NCI-H128 (cell line): ENCODE measurements around the gene WNK1.

ENCODE experiments used
- DNase-seq: peaks from one replicate; lab custom pipeline; 2025; ENCODE audit not compliant: unreplicated experiment; lab: John Stamatoyannopoulos, UW

Gene WNK1

DNA sequence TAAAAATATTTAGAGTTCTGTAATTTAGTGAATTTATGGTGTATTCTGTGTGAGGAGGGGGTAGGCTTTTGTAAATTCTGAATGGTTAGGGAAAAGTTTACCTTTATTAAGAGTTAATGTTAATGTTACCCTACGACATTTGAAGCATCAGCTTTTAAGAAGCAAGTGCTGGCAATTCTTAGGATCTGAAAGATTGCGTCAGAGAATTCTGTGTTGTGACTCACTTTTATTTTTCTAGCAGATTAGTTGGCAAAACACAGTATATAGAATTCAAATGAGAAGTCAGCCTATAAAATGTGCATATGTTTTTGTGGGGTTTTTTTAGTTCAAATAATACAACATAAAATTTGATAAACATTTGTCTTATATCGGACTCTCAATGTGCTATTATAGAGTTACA lies 99.5 kb downstream of the WNK1 start:
- no peak for DNase-seq

DNA sequence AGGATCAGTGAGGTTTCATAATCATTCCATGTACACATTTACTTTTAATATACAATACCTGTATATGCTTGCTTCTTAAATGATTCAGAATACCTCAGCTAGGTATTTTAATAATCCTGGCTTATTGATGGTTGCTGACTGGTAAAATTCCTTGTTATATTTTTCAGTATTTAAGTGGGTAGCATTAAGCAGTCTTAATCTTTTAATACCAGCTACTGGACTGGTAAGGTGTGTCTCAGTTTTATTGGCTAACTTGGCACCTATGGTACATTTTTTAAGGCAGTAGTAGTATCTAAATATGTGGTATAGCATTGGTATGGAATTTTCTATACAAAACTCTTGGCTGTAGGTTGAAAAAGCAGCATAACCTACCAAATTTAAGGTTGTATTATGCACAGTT lies 100.5 kb downstream of the WNK1 start:
- no peak for DNase-seq

DNA sequence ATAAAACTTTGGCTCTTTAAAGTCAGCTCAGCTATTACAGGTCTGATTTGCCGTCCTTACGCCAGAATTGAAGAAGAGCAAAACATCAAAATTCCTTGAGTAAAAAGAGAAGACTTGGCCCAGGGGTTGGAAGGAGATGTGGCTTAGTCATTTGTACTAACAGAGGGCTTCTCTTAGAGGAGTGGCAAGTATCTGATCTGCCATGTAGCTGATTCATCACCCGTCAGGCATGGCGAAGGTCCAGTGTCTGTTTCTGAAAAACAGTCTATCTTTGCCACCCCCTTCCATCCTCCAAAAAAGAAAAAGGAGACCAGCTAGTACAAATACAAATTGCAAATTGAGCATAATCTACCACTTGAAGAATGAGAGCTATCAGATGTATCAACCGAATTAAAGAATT lies 105.2 kb downstream of the WNK1 start:
- DNase-seq = no peak

- no peak for DNase-seq
Observed at GRCh38 chr12:862303-862911, 110.0 kb downstream of the WNK1 start.

- DNase-seq = no peak
Observed at GRCh38 chr12:863285-863684, 110.9 kb downstream of the WNK1 start.

GRCh38 chr12:865614-866013 lies 113.2 kb downstream of the WNK1 start:
- DNase-seq = no peak

DNA sequence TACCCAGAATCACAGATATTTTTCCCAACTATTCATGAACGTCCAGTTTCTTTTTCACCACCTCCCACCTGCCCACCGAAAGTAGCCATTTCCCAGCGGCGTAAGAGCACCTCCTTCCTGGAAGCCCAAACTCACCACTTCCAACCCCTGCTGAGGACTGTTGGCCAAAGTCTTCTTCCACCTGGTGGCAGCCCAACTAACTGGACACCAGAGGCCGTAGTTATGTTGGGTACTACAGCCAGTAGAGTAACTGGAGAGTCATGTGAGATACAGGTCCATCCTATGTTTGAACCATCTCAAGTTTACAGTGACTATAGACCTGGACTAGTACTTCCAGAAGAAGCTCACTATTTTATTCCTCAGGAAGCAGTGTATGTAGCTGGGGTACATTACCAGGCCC lies 115.5 kb downstream of the WNK1 start:
- DNase-seq = no peak

DNA sequence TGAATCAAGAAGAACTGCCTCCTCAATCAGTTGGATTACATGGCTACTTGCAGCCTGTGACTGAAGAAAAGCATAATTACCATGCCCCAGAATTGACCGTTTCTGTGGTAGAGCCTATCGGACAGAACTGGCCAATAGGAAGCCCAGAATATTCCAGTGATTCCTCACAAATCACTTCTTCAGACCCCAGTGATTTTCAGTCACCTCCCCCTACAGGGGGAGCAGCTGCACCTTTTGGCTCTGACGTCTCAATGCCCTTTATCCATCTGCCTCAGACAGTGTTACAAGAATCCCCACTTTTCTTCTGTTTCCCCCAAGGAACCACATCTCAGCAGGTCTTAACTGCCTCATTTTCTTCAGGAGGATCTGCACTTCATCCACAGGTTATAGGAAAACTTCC lies 116.3 kb downstream of the WNK1 start:
- no peak for DNase-seq

- no peak for DNase-seq
Observed at GRCh38 chr12:870378-870777, 118.0 kb downstream of the WNK1 start.

- DNase-seq = no peak
Observed at GRCh38 chr12:873954-874353, 121.6 kb downstream of the WNK1 start.

DNA sequence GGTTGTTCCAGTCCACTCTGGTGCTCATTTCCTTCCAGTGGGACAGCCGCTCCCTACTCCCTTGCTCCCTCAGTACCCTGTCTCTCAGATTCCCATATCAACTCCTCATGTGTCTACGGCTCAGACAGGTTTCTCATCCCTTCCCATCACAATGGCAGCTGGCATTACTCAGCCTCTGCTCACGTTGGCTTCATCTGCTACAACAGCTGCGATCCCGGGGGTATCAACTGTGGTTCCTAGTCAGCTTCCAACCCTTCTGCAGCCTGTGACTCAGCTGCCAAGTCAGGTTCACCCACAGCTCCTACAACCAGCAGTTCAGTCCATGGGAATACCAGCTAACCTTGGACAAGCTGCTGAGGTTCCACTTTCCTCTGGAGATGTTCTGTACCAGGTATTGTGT lies 127.3 kb downstream of the WNK1 start:
- DNase-seq = no peak

DNA sequence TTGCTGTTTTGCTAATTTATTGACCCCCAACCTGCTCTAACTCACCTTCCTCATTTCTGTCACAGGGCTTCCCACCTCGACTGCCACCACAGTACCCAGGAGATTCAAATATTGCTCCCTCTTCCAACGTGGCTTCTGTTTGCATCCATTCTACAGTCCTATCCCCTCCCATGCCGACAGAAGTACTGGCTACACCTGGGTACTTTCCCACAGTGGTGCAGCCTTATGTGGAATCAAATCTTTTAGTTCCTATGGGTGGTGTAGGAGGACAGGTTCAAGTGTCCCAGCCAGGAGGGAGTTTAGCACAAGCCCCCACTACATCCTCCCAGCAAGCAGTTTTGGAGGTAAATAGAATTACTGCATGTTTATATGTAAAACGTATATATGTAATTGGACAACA lies 128.3 kb downstream of the WNK1 start:
- DNase-seq = no peak

- DNase-seq = no peak
Observed at GRCh38 chr12:884746-885414, 132.5 kb downstream of the WNK1 start.

DNA sequence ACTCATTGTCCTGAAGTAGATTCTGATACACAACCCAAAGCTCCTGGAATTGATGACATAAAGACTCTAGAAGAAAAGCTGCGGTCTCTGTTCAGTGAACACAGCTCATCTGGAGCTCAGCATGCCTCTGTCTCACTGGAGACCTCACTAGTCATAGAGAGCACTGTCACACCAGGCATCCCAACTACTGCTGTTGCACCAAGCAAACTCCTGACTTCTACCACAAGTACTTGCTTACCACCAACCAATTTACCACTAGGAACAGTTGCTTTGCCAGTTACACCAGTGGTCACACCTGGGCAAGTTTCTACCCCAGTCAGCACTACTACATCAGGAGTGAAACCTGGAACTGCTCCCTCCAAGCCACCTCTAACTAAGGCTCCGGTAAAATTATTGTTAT lies 133.3 kb downstream of the WNK1 start:
- DNase-seq = no peak

GRCh38 chr12:886206-886605 lies 133.8 kb downstream of the WNK1 start:
- no peak for DNase-seq

DNA sequence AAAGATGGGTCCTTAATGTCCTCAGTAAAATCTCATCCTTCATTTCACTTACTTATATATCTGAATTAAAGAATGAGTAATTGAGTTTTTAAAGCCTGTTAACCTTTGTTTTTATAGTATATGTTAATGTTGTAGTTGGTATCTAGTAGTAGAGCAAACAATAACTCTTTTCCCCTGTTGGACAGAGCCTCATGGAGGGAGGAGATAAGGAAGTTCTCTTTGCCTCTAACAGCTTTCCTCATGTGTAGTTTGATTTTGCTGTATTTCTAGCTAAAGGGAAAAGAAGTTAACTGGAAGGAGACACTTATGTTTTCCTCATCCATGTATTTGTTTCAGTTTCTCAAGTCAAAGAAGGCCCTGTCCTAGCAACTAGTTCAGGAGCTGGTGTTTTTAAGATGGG lies 141.8 kb downstream of the WNK1 start:
- no peak for DNase-seq

- no peak for DNase-seq
Observed at GRCh38 chr12:896031-896430, 143.7 kb downstream of the WNK1 start.

DNA sequence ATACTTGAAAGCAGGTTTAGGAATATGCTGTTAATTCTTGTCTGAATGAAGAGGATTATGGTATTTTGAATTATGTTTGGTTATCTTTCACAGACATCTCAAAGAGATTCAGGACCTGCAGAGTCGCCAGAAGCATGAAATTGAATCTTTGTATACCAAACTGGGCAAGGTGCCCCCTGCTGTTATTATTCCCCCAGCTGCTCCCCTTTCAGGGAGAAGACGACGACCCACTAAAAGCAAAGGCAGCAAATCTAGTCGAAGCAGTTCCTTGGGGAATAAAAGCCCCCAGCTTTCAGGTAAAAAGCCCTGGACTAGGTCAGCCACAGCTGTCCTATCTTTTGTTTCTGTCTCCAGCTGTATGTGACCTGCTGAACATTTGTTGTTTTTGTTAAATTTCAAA lies 145.0 kb downstream of the WNK1 start:
- DNase-seq = no peak

DNA sequence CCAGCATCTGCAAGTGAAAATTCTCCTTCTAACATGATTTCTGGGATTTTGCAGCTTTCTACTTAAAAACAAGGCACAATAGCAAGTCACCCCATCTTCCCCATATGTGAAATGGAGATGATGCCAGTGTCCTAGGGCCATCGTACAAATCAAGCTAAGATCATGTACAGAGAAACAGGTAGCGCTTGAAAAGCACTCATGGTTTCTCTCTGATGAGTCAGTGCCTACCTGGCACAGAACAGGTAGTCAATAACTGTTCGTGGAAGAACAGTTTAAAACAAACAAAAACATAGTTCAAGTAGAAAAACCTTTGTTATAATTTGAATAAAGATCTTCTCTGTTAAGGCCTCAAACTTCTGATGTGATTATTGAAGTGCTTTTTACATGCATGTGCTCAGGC lies 150.2 kb downstream of the WNK1 start:
- no peak for DNase-seq

DNA sequence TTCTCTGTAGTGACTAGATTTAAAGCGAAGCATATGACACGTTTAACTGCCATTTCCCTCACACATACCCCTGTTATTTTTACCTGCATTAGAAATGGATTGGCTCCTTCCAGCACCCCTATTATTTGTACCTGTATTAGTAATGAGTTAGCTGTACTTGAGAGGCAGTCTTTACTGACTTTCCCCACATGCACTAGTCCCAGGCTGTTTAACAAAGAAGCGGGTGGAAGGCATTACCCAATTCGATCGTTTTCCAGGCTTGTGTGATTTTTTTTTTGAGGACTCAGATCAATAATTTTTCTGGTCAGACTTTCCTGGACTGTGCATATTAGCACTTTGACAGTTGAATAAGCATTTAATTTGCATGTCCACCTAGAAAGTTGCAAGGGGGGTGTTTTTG lies 150.7 kb downstream of the WNK1 start:
- no peak for DNase-seq

DNA sequence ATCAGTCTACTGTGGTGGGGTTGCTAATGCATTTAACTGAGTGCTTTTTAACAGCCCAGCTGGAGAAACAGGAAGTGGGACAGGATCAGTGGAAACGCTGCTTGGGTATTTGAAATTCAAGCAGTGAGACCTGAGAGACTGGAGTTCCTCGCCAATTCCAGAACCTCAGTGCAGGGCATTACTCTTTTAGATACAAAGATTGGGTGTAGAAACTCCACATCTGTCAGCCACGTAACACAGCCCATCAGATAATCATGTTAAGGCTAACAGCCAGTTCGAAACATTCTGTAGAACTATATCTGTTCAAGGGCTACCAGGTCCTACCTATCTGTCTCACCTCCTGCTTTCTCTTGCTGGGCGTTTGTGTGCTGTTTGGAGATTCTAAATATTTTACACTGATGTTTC lies 151.6 kb downstream of the WNK1 start:
- DNase-seq = peak; percentile 31

DNA sequence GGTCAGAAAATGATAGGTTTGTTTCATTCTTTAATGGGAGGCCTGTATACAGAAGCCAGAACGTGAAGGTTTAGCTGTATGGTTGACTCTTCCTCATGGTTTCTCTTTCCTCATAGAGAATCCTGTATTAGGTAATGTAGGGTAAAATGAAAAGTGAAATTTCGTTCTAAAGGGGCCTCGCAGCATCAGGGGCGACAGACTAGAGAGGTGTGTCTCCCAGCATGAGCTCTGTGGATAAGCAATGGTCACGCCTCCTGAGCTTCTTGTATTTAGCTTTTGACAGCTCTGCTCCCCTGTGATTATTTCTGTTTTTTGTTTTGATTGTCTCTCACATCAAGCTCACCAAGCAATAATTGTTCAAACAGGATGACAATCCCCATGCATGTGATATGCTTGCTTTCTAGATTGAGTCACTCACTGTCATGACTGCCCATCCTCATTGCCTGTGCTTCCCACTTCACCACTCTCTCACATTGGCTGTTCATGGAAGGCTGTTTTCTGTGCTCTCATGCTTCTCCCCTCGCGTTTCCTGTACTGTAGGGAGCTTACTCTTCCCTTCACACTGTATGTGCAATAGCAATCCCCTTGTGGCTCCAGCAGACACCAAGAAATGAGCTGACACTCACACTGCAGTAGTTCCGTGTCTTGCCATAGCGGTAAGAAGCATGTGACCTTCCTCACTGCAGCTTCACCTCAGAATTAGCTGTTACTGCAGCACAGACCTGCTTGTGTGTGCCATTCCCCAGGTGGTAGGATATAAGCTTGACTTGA lies 153.1 kb downstream of the WNK1 start:
- DNase-seq = no peak
